Measurements from ENCODE around the gene PACS1. TPM values are rescaled to one million over a fixed set of nuclear protein-coding genes. Genes with fewer than 3 reads are reported as not detected.

The PACS1 gene
- total and polyA plus RNA-seq, 5 donors from 2014 or later: 43.8 to 306 (median 48.3) TPM

DNA sequence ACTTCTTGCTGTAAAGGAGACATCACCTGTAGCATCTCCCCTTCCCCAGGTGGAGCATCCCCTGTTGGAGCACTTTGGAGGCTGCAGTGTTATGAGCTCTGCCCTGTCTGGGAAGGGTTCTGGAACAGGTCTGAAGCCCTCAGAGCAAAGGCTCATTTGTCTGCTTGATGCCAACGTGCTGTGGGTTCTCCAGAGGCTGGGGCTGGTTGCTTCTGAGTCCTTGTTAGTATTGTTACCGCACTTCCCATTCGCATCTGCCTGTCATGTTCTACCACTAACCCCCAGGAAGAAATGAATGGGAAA, 73.1 kb downstream of the PACS1 start:
- peaks cover 28 to 80% (median 40%) of the 10 kb centered on the region in 4 donors for H3K4me1 Mint-ChIP-seq
- Histone ChIP-seq H3K4me1 (ENCODE audit: control insufficient read depth, insufficient read depth, low read length, poor library complexity, severe bottlenecking) (peaks cover 20% of the 10 kb centered on the region), H3K27me3 (ENCODE audit: control insufficient read depth, insufficient read depth, low read length) (no peaks in the 10 kb centered on the region), H3K27ac (ENCODE audit: insufficient read depth, low read length, poor library complexity, severe bottlenecking) (no peak overlapping the region), H3K4me3 (ENCODE audit: low read depth, low read length) (no peak overlapping the region), H3K36me3 (ENCODE audit: control insufficient read depth, insufficient read depth, low read length) (peaks cover 13% of the 10 kb centered on the region), H3K9me3 (ENCODE audit: control insufficient read depth in 2 of 2, low read length in 2 of 2) (no peaks in the 10 kb centered on the region)
- no peak overlapping the region for H3K27ac Mint-ChIP-seq
- peaks cover 13% of the 10 kb centered on the region for H3K36me3 Mint-ChIP-seq
- no peak for ATAC-seq (ENCODE audit: low read depth in 2 of 2)
- peak overlapping the region in 1 of 4 donors; percentile 33 for H3K4me3 Mint-ChIP-seq
- no peaks in the 10 kb centered on the region for H3K27me3 Mint-ChIP-seq
- H3K9me3 Mint-ChIP-seq: no peaks in the 10 kb centered on the region
- DNase-seq: no peak

DNA sequence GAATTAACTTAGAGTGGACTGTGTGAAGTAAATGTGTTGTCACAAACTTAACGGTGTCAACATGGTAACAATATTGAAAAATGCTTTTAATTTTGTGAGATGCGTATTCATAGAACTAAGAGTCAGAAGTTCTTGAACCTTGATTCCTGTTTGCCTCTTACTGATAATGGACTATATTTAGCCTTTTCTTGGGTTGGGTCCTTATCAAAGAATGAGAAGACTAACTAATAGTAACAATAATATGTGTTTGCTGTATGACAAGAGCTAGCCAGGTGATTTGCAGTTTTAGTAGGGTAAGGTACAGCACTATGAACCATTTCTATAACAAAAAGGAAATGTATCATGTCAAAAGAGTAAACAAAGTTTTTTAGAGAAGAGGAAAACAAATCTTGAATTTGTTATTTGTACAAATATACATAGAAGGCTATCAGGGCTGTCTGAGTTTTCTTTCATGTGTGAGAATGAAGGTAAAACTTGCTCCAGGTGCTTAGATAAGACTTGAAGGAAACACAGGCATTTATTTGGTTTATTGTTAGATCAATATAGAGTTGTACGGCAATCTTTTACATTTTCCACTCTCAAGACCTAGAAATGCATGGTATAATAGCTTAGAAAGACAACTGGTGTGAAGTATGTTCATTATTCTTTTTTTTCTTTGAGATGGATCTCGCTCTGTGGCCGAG, 74.1 kb downstream of the PACS1 start:
- H3K4me1 Mint-ChIP-seq: peaks cover 28 to 79% (median 40%) of the 10 kb centered on the region in 4 donors

DNA sequence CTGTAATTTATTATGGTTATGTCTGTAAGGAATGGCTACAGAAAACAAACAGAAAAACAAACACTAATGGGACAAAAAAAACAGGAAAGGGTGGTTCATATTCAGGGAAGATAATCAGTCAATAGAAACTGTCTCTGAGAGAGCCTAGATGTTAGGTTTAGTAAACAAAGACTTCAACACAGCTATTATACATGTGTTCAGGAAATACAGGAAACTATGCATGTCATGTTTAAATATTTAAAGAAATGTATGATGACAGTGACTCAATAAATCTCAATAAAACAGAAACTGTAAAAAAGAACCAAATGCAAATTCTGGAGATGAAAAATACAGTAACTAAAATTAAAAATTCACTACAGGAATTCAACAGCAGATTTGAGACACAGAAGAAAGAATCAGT, 76.0 kb downstream of the PACS1 start:
- Histone ChIP-seq H3K36me3 (ENCODE audit: control insufficient read depth, insufficient read depth, low read length) (peaks cover 13% of the 10 kb centered on the region), H3K27ac (ENCODE audit: insufficient read depth, low read length, poor library complexity, severe bottlenecking) (no peak overlapping the region), H3K9me3 (ENCODE audit: control insufficient read depth in 2 of 2, low read length in 2 of 2) (no peaks in the 10 kb centered on the region), H3K4me3 (ENCODE audit: low read depth, low read length) (no peak overlapping the region), H3K27me3 (ENCODE audit: control insufficient read depth, insufficient read depth, low read length) (no peaks in the 10 kb centered on the region), H3K4me1 (ENCODE audit: control insufficient read depth, insufficient read depth, low read length, poor library complexity, severe bottlenecking) (peaks cover 13% of the 10 kb centered on the region)
- Mint-ChIP-seq H3K27me3 (no peaks in the 10 kb centered on the region), H3K9me3 (no peaks in the 10 kb centered on the region), H3K4me3 (peak overlapping the region in 2 of 4 donors; percentile 18 to 19), H3K36me3 (peaks cover 18% of the 10 kb centered on the region), H3K4me1 (peaks cover 29 to 75% (median 39%) of the 10 kb centered on the region in 4 donors), H3K27ac (peak overlapping the region in 1 of 3 donors; percentile 44)
- ATAC-seq (ENCODE audit: low read depth in 2 of 2): no peak
- no peak for DNase-seq

More for the DNA sequence above, 74.1 kb downstream of the PACS1 start:
- Mint-ChIP-seq H3K4me3 (no peak overlapping the region), H3K27ac (peak overlapping the region; percentile 9 to 52 (median 35)), H3K9me3 (no peaks in the 10 kb centered on the region), H3K36me3 (peaks cover 13% of the 10 kb centered on the region), H3K27me3 (no peaks in the 10 kb centered on the region)
- H3K4me3 ChIP-seq (ENCODE audit: low read depth, low read length): no peak overlapping the region
- no peak for DNase-seq
- H3K36me3 ChIP-seq (ENCODE audit: control insufficient read depth, insufficient read depth, low read length): peaks cover 13% of the 10 kb centered on the region
- H3K4me1 ChIP-seq (ENCODE audit: control insufficient read depth, insufficient read depth, low read length, poor library complexity, severe bottlenecking): peaks cover 20% of the 10 kb centered on the region
- H3K27ac ChIP-seq (ENCODE audit: insufficient read depth, low read length, poor library complexity, severe bottlenecking): no peak overlapping the region
- no peaks in the 10 kb centered on the region for H3K27me3 ChIP-seq (ENCODE audit: control insufficient read depth, insufficient read depth, low read length)
- no peaks in the 10 kb centered on the region for H3K9me3 ChIP-seq (ENCODE audit: control insufficient read depth in 2 of 2, low read length in 2 of 2)
- ATAC-seq (ENCODE audit: low read depth in 2 of 2): no peak

DNA sequence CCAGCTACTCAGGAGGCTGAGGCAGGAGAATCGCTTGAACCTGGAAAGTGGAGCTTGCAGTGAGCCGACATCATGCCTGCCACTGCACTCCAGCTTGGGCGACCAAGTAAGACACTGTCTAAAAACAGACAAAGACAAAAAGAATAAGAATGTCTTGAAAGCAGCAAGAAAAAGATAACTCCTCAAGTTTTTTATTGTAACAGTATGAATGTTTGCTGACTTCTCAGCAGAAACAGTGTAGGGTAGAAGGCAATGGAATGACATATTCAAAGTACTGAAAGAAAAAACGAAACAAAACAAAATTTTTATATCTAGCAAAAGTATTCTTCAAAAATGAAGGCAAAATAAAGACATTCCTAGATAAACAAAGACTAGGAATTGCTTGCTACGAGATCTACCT, 76.9 kb downstream of the PACS1 start:
- Histone ChIP-seq H3K36me3 (ENCODE audit: control insufficient read depth, insufficient read depth, low read length) (peaks cover 13% of the 10 kb centered on the region), H3K27me3 (ENCODE audit: control insufficient read depth, insufficient read depth, low read length) (no peaks in the 10 kb centered on the region), H3K4me3 (ENCODE audit: low read depth, low read length) (no peak overlapping the region), H3K4me1 (ENCODE audit: control insufficient read depth, insufficient read depth, low read length, poor library complexity, severe bottlenecking) (peaks cover 13% of the 10 kb centered on the region), H3K9me3 (ENCODE audit: control insufficient read depth in 2 of 2, low read length in 2 of 2) (no peaks in the 10 kb centered on the region), H3K27ac (ENCODE audit: insufficient read depth, low read length, poor library complexity, severe bottlenecking) (no peak overlapping the region)
- no peak for DNase-seq
- Mint-ChIP-seq H3K27me3 (no peaks in the 10 kb centered on the region), H3K9me3 (no peaks in the 10 kb centered on the region), H3K4me1 (peaks cover 34 to 77% (median 46%) of the 10 kb centered on the region in 4 donors), H3K4me3 (peak overlapping the region in 1 of 4 donors; percentile 19), H3K27ac (no peak overlapping the region), H3K36me3 (peaks cover 25% of the 10 kb centered on the region)
- ATAC-seq (ENCODE audit: low read depth in 2 of 2): no peak

DNA sequence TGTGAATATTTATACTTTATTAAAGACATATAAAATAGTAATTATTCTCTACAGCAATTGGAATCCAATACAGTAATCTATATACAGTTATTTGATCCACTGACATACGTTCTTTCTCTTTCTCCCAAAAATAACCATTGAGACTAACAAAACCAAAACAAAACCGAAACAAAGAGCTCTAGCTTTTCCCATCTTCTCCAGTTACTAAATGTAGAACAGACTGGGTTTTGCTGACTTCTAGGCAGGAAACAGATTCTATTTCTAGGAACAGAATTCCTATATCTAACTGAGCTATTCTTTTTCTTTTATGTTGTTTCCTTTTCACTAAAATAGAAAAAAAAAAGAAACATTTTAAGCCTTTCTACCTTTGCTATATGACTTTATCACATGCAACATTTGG, 80.1 kb downstream of the PACS1 start:
- no peak overlapping the region for H3K27ac Mint-ChIP-seq
- DNase-seq (no peak), ATAC-seq (ENCODE audit: low read depth in 2 of 2) (no peak)
- H3K4me3 Mint-ChIP-seq: no peak overlapping the region
- H3K9me3 Mint-ChIP-seq: no peaks in the 10 kb centered on the region
- peaks cover 12% of the 10 kb centered on the region for H3K36me3 ChIP-seq (ENCODE audit: control insufficient read depth, insufficient read depth, low read length)
- no peak overlapping the region for H3K27ac ChIP-seq (ENCODE audit: insufficient read depth, low read length, poor library complexity, severe bottlenecking)
- peaks cover 27 to 60% (median 42%) of the 10 kb centered on the region in 4 donors for H3K4me1 Mint-ChIP-seq
- peaks cover 34% of the 10 kb centered on the region for H3K36me3 Mint-ChIP-seq
- H3K4me3 ChIP-seq (ENCODE audit: low read depth, low read length): no peak overlapping the region
- peaks cover 5% of the 10 kb centered on the region for H3K4me1 ChIP-seq (ENCODE audit: control insufficient read depth, insufficient read depth, low read length, poor library complexity, severe bottlenecking)
- H3K27me3 Mint-ChIP-seq: no peaks in the 10 kb centered on the region
- no peaks in the 10 kb centered on the region for H3K27me3 ChIP-seq (ENCODE audit: control insufficient read depth, insufficient read depth, low read length)
- H3K9me3 ChIP-seq (ENCODE audit: control insufficient read depth in 2 of 2, low read length in 2 of 2): no peaks in the 10 kb centered on the region

DNA sequence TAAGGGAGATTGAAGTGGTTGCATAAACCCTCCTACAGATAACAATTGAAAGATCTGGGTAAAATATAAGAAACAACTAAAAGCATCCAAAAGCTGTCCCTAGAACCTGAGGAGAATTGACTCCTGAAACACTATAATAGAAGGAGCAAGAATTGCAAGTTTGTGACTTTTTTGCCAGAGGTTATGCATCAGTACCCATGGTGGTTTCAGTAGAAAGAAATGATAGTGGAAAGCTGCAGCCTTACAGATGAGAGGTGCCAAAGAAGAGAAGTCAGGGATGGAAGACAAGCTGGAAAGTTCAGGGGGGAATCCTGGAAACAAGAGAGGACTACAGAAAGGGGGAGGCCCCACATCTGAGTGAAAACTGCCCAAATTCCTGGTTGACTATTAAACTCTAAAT, 80.7 kb downstream of the PACS1 start:
- no peak for DNase-seq
- ATAC-seq (ENCODE audit: low read depth in 2 of 2): no peak
- Mint-ChIP-seq H3K36me3 (peaks cover 32% of the 10 kb centered on the region), H3K27ac (peak overlapping the region in 1 of 3 donors; percentile 42), H3K4me1 (peaks cover 26 to 59% (median 38%) of the 10 kb centered on the region in 4 donors), H3K27me3 (no peaks in the 10 kb centered on the region), H3K9me3 (no peaks in the 10 kb centered on the region), H3K4me3 (no peak overlapping the region)
- no peak overlapping the region for H3K4me3 ChIP-seq (ENCODE audit: low read depth, low read length)
- H3K36me3 ChIP-seq (ENCODE audit: control insufficient read depth, insufficient read depth, low read length): peaks cover 12% of the 10 kb centered on the region
- H3K27ac ChIP-seq (ENCODE audit: insufficient read depth, low read length, poor library complexity, severe bottlenecking): no peak overlapping the region
- H3K9me3 ChIP-seq (ENCODE audit: control insufficient read depth in 2 of 2, low read length in 2 of 2): no peaks in the 10 kb centered on the region
- H3K4me1 ChIP-seq (ENCODE audit: control insufficient read depth, insufficient read depth, low read length, poor library complexity, severe bottlenecking): no peaks in the 10 kb centered on the region
- H3K27me3 ChIP-seq (ENCODE audit: control insufficient read depth, insufficient read depth, low read length): no peaks in the 10 kb centered on the region

DNA sequence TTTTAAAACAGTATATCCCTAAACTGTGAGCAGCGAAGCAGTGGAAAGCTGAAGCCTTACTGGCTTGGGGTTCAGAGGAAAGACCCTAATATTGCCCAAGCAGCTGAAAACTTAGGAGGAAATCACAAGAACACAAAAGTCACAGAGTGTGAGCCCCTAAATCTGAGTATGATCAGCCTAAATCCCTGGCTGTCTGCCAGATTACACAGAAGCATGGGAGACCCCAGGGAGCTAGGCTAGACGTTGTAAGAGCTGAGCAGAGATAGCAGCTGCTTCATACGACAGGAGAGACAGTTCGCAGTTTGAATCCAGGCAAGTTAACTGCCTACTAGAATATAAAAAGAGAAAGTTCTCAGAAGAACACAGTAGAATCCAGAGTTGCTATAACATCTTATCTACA, 81.2 kb downstream of the PACS1 start:
- no peak for ATAC-seq (ENCODE audit: low read depth in 2 of 2)
- H3K36me3 ChIP-seq (ENCODE audit: control insufficient read depth, insufficient read depth, low read length): peaks cover 12% of the 10 kb centered on the region
- H3K9me3 Mint-ChIP-seq: no peaks in the 10 kb centered on the region
- no peaks in the 10 kb centered on the region for H3K4me1 ChIP-seq (ENCODE audit: control insufficient read depth, insufficient read depth, low read length, poor library complexity, severe bottlenecking)
- H3K27me3 Mint-ChIP-seq: no peaks in the 10 kb centered on the region
- H3K4me3 ChIP-seq (ENCODE audit: low read depth, low read length): no peak overlapping the region
- H3K27ac Mint-ChIP-seq: peak overlapping the region in 1 of 3 donors; percentile 42
- no peaks in the 10 kb centered on the region for H3K9me3 ChIP-seq (ENCODE audit: control insufficient read depth in 2 of 2, low read length in 2 of 2)
- H3K27me3 ChIP-seq (ENCODE audit: control insufficient read depth, insufficient read depth, low read length): no peaks in the 10 kb centered on the region
- peaks cover 29% of the 10 kb centered on the region for H3K36me3 Mint-ChIP-seq
- no peak overlapping the region for H3K27ac ChIP-seq (ENCODE audit: insufficient read depth, low read length, poor library complexity, severe bottlenecking)
- peaks cover 23 to 56% (median 36%) of the 10 kb centered on the region in 4 donors for H3K4me1 Mint-ChIP-seq
- no peak for DNase-seq
- no peak overlapping the region for H3K4me3 Mint-ChIP-seq

DNA sequence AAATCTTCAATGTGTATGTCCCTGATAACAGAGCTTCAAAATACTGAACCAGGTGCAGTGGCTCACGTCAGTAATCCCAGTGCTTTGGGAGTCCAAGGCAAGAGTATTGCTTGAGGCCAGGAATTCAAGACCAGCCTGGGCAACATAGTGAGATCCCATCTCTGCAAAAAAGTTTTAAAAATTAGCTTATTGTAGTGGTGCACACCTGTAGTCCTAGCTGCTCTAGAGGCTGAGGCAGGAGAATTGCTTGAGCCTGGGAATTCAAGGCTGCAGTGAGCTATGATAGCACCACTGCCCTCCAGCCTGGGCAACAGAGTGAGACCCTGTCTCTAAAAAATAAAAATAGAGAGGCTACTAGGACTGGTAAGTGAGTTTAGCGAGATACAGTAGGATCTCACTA, 84.0 kb downstream of the PACS1 start:
- Mint-ChIP-seq H3K36me3 (peaks cover 21% of the 10 kb centered on the region), H3K4me1 (peaks cover 22 to 65% (median 50%) of the 10 kb centered on the region in 4 donors), H3K4me3 (no peak overlapping the region), H3K9me3 (no peaks in the 10 kb centered on the region), H3K27me3 (no peaks in the 10 kb centered on the region), H3K27ac (no peak overlapping the region)
- Histone ChIP-seq H3K4me1 (ENCODE audit: control insufficient read depth, insufficient read depth, low read length, poor library complexity, severe bottlenecking) (no peaks in the 10 kb centered on the region), H3K9me3 (ENCODE audit: control insufficient read depth in 2 of 2, low read length in 2 of 2) (no peaks in the 10 kb centered on the region), H3K27me3 (ENCODE audit: control insufficient read depth, insufficient read depth, low read length) (no peaks in the 10 kb centered on the region), H3K36me3 (ENCODE audit: control insufficient read depth, insufficient read depth, low read length) (peaks cover 12% of the 10 kb centered on the region), H3K4me3 (ENCODE audit: low read depth, low read length) (no peak overlapping the region), H3K27ac (ENCODE audit: insufficient read depth, low read length, poor library complexity, severe bottlenecking) (no peak overlapping the region)
- DNase-seq (no peak), ATAC-seq (ENCODE audit: low read depth in 2 of 2) (no peak)
